Esophagus squamous epithelium (tissue), 4 donors: ENCODE measurements around the gene ARHGAP30.

Source experiments
- POLR2A ChIP-seq, 4 donors: fragments of 450-650 bp; IDR thresholded peaks; one replicate each; pipeline ENCODE4 v1.6.1; 2017; ENCODE audit warnings: antibody characterized with exemption in 4 of 4, mild to moderate bottlenecking in 4 of 4, moderate library complexity in 3 of 4
- TF ChIP-seq, protein P1 (sequence below), 6 experiments: fragments of 450-650 bp in 4 of 6; fragments of 200-600 bp in 2 of 6; sonication (generic) in 2 of 6; IDR thresholded peaks; one replicate each; pipeline ENCODE4 v1.5.1; 2016 to 2019; ENCODE audit warnings: antibody characterized with exemption in 6 of 6, mild to moderate bottlenecking in 4 of 6, moderate library complexity in 4 of 6

DNA sequence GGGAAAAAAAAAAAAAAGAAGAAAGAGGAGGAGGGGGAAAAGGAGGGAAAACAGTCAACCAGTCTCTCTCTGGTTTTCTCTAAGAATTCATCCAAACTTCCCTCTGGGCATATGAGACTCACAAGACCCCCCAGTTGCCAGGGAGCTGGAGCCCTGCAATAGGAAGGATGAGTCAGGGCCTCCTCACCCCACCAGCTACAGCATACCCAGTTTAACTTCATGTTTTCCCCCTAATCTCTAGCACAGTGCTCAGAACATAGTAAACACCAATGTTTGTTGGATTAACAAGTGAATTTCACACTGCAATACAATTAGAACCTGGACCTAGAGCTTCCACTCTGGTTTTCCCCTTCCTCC lies 56.6 kb downstream of the ARHGAP30 start:
- TF ChIP-seq, protein P1, sequence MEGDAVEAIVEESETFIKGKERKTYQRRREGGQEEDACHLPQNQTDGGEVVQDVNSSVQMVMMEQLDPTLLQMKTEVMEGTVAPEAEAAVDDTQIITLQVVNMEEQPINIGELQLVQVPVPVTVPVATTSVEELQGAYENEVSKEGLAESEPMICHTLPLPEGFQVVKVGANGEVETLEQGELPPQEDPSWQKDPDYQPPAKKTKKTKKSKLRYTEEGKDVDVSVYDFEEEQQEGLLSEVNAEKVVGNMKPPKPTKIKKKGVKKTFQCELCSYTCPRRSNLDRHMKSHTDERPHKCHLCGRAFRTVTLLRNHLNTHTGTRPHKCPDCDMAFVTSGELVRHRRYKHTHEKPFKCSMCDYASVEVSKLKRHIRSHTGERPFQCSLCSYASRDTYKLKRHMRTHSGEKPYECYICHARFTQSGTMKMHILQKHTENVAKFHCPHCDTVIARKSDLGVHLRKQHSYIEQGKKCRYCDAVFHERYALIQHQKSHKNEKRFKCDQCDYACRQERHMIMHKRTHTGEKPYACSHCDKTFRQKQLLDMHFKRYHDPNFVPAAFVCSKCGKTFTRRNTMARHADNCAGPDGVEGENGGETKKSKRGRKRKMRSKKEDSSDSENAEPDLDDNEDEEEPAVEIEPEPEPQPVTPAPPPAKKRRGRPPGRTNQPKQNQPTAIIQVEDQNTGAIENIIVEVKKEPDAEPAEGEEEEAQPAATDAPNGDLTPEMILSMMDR (IDR thresholded peaks at IDR 0.05) = no peak
- TF ChIP-seq POLR2A (IDR thresholded peaks at IDR 0.05) = no peak
